Measurements from ENCODE around the gene TMEM209.
"Not testable (repeated sequence)": the region's sequence is repeated elsewhere in the genome, so short reads cannot be mapped to it uniquely, and the experiment has no call there.

Gene TMEM209

DNA sequence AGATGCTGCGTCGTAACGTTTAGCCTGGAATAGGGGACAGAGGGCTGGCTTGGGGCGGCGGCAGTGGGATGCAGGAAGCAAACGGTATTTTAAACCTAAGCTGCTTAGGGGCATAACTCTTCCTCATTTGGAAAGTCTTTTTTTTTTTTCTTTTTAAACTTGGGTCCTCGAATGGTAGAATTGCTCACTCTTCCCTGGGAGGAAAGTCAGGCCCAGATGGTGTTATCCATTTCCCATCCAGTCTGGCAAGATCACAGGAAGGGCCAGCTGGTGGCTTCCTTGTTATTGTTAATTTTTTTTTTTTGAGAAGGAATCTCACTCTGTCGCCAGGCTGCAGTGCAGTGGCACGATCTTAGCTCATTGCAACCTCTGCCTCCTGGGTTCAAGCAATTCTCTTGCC, 56.6 kb downstream of the TMEM209 start:
- Histone ChIP-seq H3K4me3 (ENCODE audit: severe bottlenecking) (no peak overlapping the region), H3K9me3 (ENCODE audit: severe bottlenecking) (no peaks in the 10 kb centered on the region), H3K4me1 (ENCODE audit: insufficient read depth, poor library complexity, severe bottlenecking) (peaks cover 12% of the 10 kb centered on the region), H3K36me3 (ENCODE audit: low read depth) (no peaks in the 10 kb centered on the region), H3K27ac (ENCODE audit: poor library complexity, severe bottlenecking) (no peak overlapping the region), H3K27me3 (ENCODE audit: insufficient read depth, poor library complexity, severe bottlenecking) (no peaks in the 10 kb centered on the region)
- ATAC-seq (ENCODE audit: low read depth) (no peak), DNase-seq (ENCODE audit: low spot score) (no peak)
- TF ChIP-seq, protein P1, sequence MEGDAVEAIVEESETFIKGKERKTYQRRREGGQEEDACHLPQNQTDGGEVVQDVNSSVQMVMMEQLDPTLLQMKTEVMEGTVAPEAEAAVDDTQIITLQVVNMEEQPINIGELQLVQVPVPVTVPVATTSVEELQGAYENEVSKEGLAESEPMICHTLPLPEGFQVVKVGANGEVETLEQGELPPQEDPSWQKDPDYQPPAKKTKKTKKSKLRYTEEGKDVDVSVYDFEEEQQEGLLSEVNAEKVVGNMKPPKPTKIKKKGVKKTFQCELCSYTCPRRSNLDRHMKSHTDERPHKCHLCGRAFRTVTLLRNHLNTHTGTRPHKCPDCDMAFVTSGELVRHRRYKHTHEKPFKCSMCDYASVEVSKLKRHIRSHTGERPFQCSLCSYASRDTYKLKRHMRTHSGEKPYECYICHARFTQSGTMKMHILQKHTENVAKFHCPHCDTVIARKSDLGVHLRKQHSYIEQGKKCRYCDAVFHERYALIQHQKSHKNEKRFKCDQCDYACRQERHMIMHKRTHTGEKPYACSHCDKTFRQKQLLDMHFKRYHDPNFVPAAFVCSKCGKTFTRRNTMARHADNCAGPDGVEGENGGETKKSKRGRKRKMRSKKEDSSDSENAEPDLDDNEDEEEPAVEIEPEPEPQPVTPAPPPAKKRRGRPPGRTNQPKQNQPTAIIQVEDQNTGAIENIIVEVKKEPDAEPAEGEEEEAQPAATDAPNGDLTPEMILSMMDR (IDR thresholded peaks at IDR 0.05; ENCODE audit: poor library complexity, severe bottlenecking): no peak

DNA sequence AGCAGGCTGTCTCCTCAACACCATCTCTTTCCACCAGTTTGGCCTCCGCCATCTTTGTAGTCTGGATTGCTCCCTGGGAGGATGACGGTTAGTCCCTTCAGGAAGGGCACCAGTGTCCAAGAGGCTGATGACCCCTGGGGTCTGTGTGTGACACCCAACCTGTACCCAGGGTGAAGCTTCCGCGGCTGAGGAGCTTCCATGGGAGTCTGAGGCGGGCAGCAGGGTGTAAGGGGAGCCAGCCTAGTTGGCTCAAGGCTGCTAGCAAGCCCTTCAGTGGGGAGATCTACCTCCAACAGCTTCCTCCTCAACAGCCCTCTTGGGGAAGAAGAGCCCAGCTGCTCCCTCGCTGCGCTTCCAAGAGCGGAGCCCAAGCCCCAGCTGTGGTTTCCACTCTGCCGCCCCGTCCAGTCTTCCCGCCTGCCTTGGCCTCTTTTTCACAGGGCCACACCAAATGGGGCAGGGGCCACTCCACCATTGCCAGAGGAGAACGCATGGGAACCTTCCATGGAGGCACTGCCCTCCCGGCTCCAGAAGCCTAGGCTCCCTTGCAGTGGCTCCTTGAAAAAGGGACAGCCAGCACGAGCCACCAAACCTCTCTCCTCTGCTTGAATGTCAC, 57.4 kb downstream of the TMEM209 start:
- Histone ChIP-seq H3K27ac (ENCODE audit: poor library complexity, severe bottlenecking) (no peak overlapping the region), H3K4me3 (ENCODE audit: severe bottlenecking) (no peak overlapping the region), H3K36me3 (ENCODE audit: low read depth) (no peaks in the 10 kb centered on the region), H3K4me1 (ENCODE audit: insufficient read depth, poor library complexity, severe bottlenecking) (peaks cover 12% of the 10 kb centered on the region), H3K9me3 (ENCODE audit: severe bottlenecking) (no peaks in the 10 kb centered on the region), H3K27me3 (ENCODE audit: insufficient read depth, poor library complexity, severe bottlenecking) (no peaks in the 10 kb centered on the region)
- TF ChIP-seq, protein P1 (IDR thresholded peaks at IDR 0.05; ENCODE audit: poor library complexity, severe bottlenecking): no peak
- ATAC-seq (ENCODE audit: low read depth) (no peak), DNase-seq (ENCODE audit: low spot score) (no peak)

DNA sequence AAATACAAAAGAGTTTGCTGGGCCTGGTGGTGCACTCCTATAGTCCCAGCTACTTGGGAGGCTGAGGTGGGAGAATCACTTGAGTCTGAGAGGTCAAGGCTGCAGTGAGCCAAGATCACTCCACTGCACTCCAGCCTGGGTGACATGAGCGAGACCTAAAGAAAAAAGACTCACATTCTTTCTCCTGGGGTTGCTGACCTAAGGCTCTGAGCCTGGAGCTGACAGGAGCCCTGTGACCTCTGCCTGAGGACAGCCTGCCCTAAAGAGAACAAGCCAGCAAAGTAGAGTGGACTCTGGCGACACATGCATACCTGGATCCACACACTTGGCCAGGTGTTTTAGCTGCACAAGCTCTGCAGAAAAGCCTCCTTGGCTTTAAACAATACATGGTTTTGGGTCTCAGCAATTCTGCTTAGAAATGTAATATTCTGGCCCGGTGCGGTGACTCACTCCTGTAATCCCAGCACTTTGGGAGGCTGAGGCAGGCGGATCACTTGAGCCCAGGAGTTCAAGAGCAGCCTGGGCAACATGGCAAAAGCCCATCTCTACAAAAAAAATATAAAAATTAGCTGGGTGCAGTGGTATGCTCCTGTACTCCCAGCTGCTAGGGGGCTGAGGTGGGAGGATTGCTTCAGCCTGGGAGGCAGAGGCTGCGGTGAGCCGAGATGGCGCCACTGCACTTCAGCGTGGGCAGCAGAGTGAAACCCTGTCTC, 58.4 kb downstream of the TMEM209 start:
- no peak overlapping the region for H3K4me3 ChIP-seq (ENCODE audit: severe bottlenecking)
- H3K36me3 ChIP-seq (ENCODE audit: low read depth): no peaks in the 10 kb centered on the region
- TF ChIP-seq, protein P1 (IDR thresholded peaks at IDR 0.05; ENCODE audit: poor library complexity, severe bottlenecking): no peak
- ATAC-seq (ENCODE audit: low read depth) (no peak), DNase-seq (ENCODE audit: low spot score) (no peak)
- no peaks in the 10 kb centered on the region for H3K9me3 ChIP-seq (ENCODE audit: severe bottlenecking)
- H3K27me3 ChIP-seq (ENCODE audit: insufficient read depth, poor library complexity, severe bottlenecking): no peaks in the 10 kb centered on the region
- H3K4me1 ChIP-seq (ENCODE audit: insufficient read depth, poor library complexity, severe bottlenecking): peaks cover 12% of the 10 kb centered on the region
- H3K27ac ChIP-seq (ENCODE audit: poor library complexity, severe bottlenecking): no peak overlapping the region

DNA sequence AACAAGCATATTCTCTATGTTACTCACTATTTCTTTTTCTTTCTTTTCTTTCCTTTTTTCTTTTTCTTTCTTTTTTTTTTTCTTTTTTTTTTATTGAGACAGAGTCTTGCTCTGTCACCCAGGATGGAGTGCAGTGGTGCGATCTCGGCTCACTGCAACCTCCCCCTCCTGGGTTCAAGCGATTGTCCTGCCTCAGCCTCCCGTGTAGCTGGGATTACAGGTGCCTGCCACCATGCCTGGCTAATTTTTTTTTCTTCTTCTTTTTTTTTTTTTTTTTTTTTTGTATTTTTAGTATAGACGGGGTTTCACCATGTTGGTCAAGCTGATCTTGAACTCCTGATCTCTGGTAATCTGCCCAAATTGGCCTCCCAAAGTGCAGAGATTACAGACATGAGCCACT, 59.1 kb downstream of the TMEM209 start:
- not testable (repeated sequence) for DNase-seq (ENCODE audit: low spot score); ATAC-seq (ENCODE audit: low read depth); H3K9me3 ChIP-seq (ENCODE audit: severe bottlenecking); H3K27me3 ChIP-seq (ENCODE audit: insufficient read depth, poor library complexity, severe bottlenecking); H3K4me3 ChIP-seq (ENCODE audit: severe bottlenecking); H3K36me3 ChIP-seq (ENCODE audit: low read depth); H3K27ac ChIP-seq (ENCODE audit: poor library complexity, severe bottlenecking)
- H3K4me1 ChIP-seq (ENCODE audit: insufficient read depth, poor library complexity, severe bottlenecking): peaks cover 12% of the 10 kb centered on the region

DNA sequence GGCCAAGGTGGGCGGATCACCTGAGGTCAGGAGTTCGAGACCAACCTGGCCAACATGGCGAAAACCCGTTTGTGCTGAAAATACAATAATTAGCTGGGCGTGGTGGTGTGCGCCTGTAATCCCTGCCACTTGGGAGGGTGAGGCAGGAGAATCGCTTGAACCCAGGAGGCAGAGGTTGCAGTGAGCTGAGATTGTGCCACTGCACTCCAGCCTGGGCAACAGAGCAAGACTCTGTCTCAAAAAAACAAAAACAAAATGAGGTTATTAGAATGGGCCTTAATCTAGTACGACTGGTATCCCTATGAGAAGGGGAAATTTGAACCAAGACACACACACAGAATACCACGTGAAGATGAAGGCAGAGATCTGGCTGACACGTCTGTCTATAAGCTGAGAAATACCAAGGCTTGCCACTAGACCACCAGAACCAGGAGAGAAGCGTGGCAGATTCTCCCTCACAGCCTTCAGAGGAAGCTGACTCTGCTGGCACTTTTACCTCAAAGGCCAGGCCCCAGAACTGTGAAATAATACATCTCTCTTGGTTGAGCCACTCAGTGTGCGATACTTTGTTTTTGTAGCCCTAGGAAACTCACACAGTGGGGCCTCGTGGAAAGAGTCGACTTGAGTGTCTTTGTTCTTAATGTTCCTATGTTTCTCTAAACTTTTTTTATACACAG, 59.6 kb downstream of the TMEM209 start:
- TF ChIP-seq, protein P1 (IDR thresholded peaks at IDR 0.05; ENCODE audit: poor library complexity, severe bottlenecking): no peak
- peaks cover 12% of the 10 kb centered on the region for H3K4me1 ChIP-seq (ENCODE audit: insufficient read depth, poor library complexity, severe bottlenecking)
- H3K27ac ChIP-seq (ENCODE audit: poor library complexity, severe bottlenecking): peak overlapping the region; percentile 81
- no peaks in the 10 kb centered on the region for H3K9me3 ChIP-seq (ENCODE audit: severe bottlenecking)
- DNase-seq (ENCODE audit: low spot score) (no peak), ATAC-seq (ENCODE audit: low read depth) (no peak)
- no peaks in the 10 kb centered on the region for H3K27me3 ChIP-seq (ENCODE audit: insufficient read depth, poor library complexity, severe bottlenecking)
- no peak overlapping the region for H3K4me3 ChIP-seq (ENCODE audit: severe bottlenecking)
- H3K36me3 ChIP-seq (ENCODE audit: low read depth): no peaks in the 10 kb centered on the region

All from RWPE2 (cell line).